ENCODE data around the gene TSC1. TPM values are rescaled to one million over a fixed set of nuclear protein-coding genes. Genes with fewer than 3 reads are reported as not detected.
"Not testable (repeated sequence)": the region's sequence is repeated elsewhere in the genome, so short reads cannot be mapped to it uniquely, and the experiment has no call there.

Gene TSC1
- total and polyA plus RNA-seq, 4 donors: 43.6 to 48.8 (median 47.3) TPM

GRCh38 chr9:132978112-132978450, 33.7 kb upstream of the TSC1 start:
- H3K27me3 ChIP-seq (ENCODE audit: control insufficient read depth, insufficient read depth, low read length): peaks cover 19% of the 10 kb centered on the region
- H3K4me3 ChIP-seq (ENCODE audit: low read depth, low read length): no peak overlapping the region
- DNase-seq (ENCODE audit: low read depth in 4 of 6, low spot score in 6 of 6): no peak
- no peak overlapping the region for H3K27ac ChIP-seq (ENCODE audit: low read depth, low read length)
- no peaks in the 10 kb centered on the region for H3K36me3 ChIP-seq (ENCODE audit: control insufficient read depth, insufficient read depth, low read length)
- H3K9me3 ChIP-seq (ENCODE audit: control insufficient read depth, insufficient read depth, low read length): no peaks in the 10 kb centered on the region
- H3K4me1 ChIP-seq (ENCODE audit: control insufficient read depth, insufficient read depth, low read length): peaks cover 11% of the 10 kb centered on the region
- 7% methylated on average over 1 of the region's 2 CpGs for WGBS (ENCODE audit: insufficient coverage)

- no peak overlapping the region for H3K4me3 ChIP-seq (ENCODE audit: low read depth, low read length)
- DNase-seq (ENCODE audit: low read depth in 4 of 6, low spot score in 6 of 6): no peak
- H3K36me3 ChIP-seq (ENCODE audit: control insufficient read depth, insufficient read depth, low read length): no peaks in the 10 kb centered on the region
- H3K4me1 ChIP-seq (ENCODE audit: control insufficient read depth, insufficient read depth, low read length): peaks cover 20% of the 10 kb centered on the region
- H3K27ac ChIP-seq (ENCODE audit: low read depth, low read length): no peak overlapping the region
- peaks cover 19% of the 10 kb centered on the region for H3K27me3 ChIP-seq (ENCODE audit: control insufficient read depth, insufficient read depth, low read length)
- no peaks in the 10 kb centered on the region for H3K9me3 ChIP-seq (ENCODE audit: control insufficient read depth, insufficient read depth, low read length)
- 100% methylated on average over 1 of the region's 3 CpGs for WGBS (ENCODE audit: insufficient coverage)
Observed at GRCh38 chr9:132976571-132976970, 32.2 kb upstream of the TSC1 start.

- no peak for DNase-seq (ENCODE audit: low read depth in 4 of 6, low spot score in 6 of 6)
- no peaks in the 10 kb centered on the region for H3K9me3 ChIP-seq (ENCODE audit: control insufficient read depth, insufficient read depth, low read length)
- WGBS (ENCODE audit: insufficient coverage): 100% methylated on average over 1 of the region's 6 CpGs
- no peak overlapping the region for H3K27ac ChIP-seq (ENCODE audit: low read depth, low read length)
- H3K4me1 ChIP-seq (ENCODE audit: control insufficient read depth, insufficient read depth, low read length): peaks cover 20% of the 10 kb centered on the region
- no peaks in the 10 kb centered on the region for H3K36me3 ChIP-seq (ENCODE audit: control insufficient read depth, insufficient read depth, low read length)
- no peak overlapping the region for H3K4me3 ChIP-seq (ENCODE audit: low read depth, low read length)
- peaks cover 19% of the 10 kb centered on the region for H3K27me3 ChIP-seq (ENCODE audit: control insufficient read depth, insufficient read depth, low read length)
Observed at GRCh38 chr9:132975961-132976360, 31.5 kb upstream of the TSC1 start.

- 80% methylated on average over 1 of the region's 5 CpGs for WGBS (ENCODE audit: insufficient coverage)
- Histone ChIP-seq H3K9me3 (ENCODE audit: control insufficient read depth, insufficient read depth, low read length) (no peaks in the 10 kb centered on the region), H3K27me3 (ENCODE audit: control insufficient read depth, insufficient read depth, low read length) (peaks cover 6% of the 10 kb centered on the region)
Observed at GRCh38 chr9:132973713-132974112, 29.3 kb upstream of the TSC1 start.

GRCh38 chr9:132973166-132973565, 28.8 kb upstream of the TSC1 start:
- DNase-seq (ENCODE audit: low read depth in 4 of 6, low spot score in 6 of 6): no peak
- Histone ChIP-seq H3K4me3 (ENCODE audit: low read depth, low read length) (no peak overlapping the region), H3K27ac (ENCODE audit: low read depth, low read length) (no peak overlapping the region), H3K4me1 (ENCODE audit: control insufficient read depth, insufficient read depth, low read length) (peaks cover 23% of the 10 kb centered on the region), H3K27me3 (ENCODE audit: control insufficient read depth, insufficient read depth, low read length) (peaks cover 1% of the 10 kb centered on the region), H3K9me3 (ENCODE audit: control insufficient read depth, insufficient read depth, low read length) (no peaks in the 10 kb centered on the region), H3K36me3 (ENCODE audit: control insufficient read depth, insufficient read depth, low read length) (no peaks in the 10 kb centered on the region)
- 88% methylated on average over 16 of the region's 18 CpGs for WGBS (ENCODE audit: insufficient coverage)

More at GRCh38 chr9:132973713-132974112, 29.3 kb upstream of the TSC1 start:
- Histone ChIP-seq H3K27ac (ENCODE audit: low read depth, low read length) (no peak overlapping the region), H3K4me3 (ENCODE audit: low read depth, low read length) (no peak overlapping the region), H3K4me1 (ENCODE audit: control insufficient read depth, insufficient read depth, low read length) (peaks cover 24% of the 10 kb centered on the region), H3K36me3 (ENCODE audit: control insufficient read depth, insufficient read depth, low read length) (no peaks in the 10 kb centered on the region)
- no peak for DNase-seq (ENCODE audit: low read depth in 4 of 6, low spot score in 6 of 6)

- H3K9me3 ChIP-seq (ENCODE audit: control insufficient read depth, insufficient read depth, low read length): no peaks in the 10 kb centered on the region
- 87% methylated on average over 12 of the region's 16 CpGs for WGBS (ENCODE audit: insufficient coverage)
- H3K36me3 ChIP-seq (ENCODE audit: control insufficient read depth, insufficient read depth, low read length): no peaks in the 10 kb centered on the region
- H3K4me1 ChIP-seq (ENCODE audit: control insufficient read depth, insufficient read depth, low read length): peaks cover 15% of the 10 kb centered on the region
- no peak overlapping the region for H3K4me3 ChIP-seq (ENCODE audit: low read depth, low read length)
- H3K27me3 ChIP-seq (ENCODE audit: control insufficient read depth, insufficient read depth, low read length): no peaks in the 10 kb centered on the region
- no peak for DNase-seq (ENCODE audit: low read depth in 4 of 6, low spot score in 6 of 6)
- no peak overlapping the region for H3K27ac ChIP-seq (ENCODE audit: low read depth, low read length)
Observed at GRCh38 chr9:132970324-132971062, 26.1 kb upstream of the TSC1 start.

GRCh38 chr9:132969783-132970182, 25.4 kb upstream of the TSC1 start:
- H3K27ac ChIP-seq (ENCODE audit: low read depth, low read length): no peak overlapping the region
- H3K9me3 ChIP-seq (ENCODE audit: control insufficient read depth, insufficient read depth, low read length): no peaks in the 10 kb centered on the region
- no peaks in the 10 kb centered on the region for H3K27me3 ChIP-seq (ENCODE audit: control insufficient read depth, insufficient read depth, low read length)
- H3K4me1 ChIP-seq (ENCODE audit: control insufficient read depth, insufficient read depth, low read length): peaks cover 15% of the 10 kb centered on the region
- H3K4me3 ChIP-seq (ENCODE audit: low read depth, low read length): no peak overlapping the region
- no CpG with 5 or more reads among the region's 7 CpGs for WGBS (ENCODE audit: insufficient coverage)
- no peaks in the 10 kb centered on the region for H3K36me3 ChIP-seq (ENCODE audit: control insufficient read depth, insufficient read depth, low read length)
- peak in 2 of 6 donors; percentile 18 to 33 for DNase-seq (ENCODE audit: low read depth in 4 of 6, low spot score in 6 of 6)

- not testable (repeated sequence) for H3K27ac ChIP-seq (ENCODE audit: low read depth, low read length); H3K9me3 ChIP-seq (ENCODE audit: control insufficient read depth, insufficient read depth, low read length); H3K27me3 ChIP-seq (ENCODE audit: control insufficient read depth, insufficient read depth, low read length); H3K36me3 ChIP-seq (ENCODE audit: control insufficient read depth, insufficient read depth, low read length); DNase-seq (ENCODE audit: low read depth in 4 of 6, low spot score in 6 of 6); H3K4me3 ChIP-seq (ENCODE audit: low read depth, low read length)
- 100% methylated on average over 2 of the region's 3 CpGs for WGBS (ENCODE audit: insufficient coverage)
- peaks cover 14% of the 10 kb centered on the region for H3K4me1 ChIP-seq (ENCODE audit: control insufficient read depth, insufficient read depth, low read length)
Observed at GRCh38 chr9:132967908-132968307, 23.5 kb upstream of the TSC1 start.

GRCh38 chr9:132965478-132965877, 21.1 kb upstream of the TSC1 start:
- no peaks in the 10 kb centered on the region for H3K9me3 ChIP-seq (ENCODE audit: control insufficient read depth, insufficient read depth, low read length)
- H3K4me1 ChIP-seq (ENCODE audit: control insufficient read depth, insufficient read depth, low read length): peaks cover 7% of the 10 kb centered on the region
- no peaks in the 10 kb centered on the region for H3K36me3 ChIP-seq (ENCODE audit: control insufficient read depth, insufficient read depth, low read length)
- 90% methylated on average over 8 of the region's 9 CpGs for WGBS (ENCODE audit: insufficient coverage)
- no peaks in the 10 kb centered on the region for H3K27me3 ChIP-seq (ENCODE audit: control insufficient read depth, insufficient read depth, low read length)
- H3K4me3 ChIP-seq (ENCODE audit: low read depth, low read length): no peak overlapping the region
- DNase-seq (ENCODE audit: low read depth in 4 of 6, low spot score in 6 of 6): no peak
- no peak overlapping the region for H3K27ac ChIP-seq (ENCODE audit: low read depth, low read length)

- WGBS (ENCODE audit: insufficient coverage): no CpG with 5 or more reads among the region's 6 CpGs
- H3K9me3 ChIP-seq (ENCODE audit: control insufficient read depth, insufficient read depth, low read length): no peaks in the 10 kb centered on the region
- H3K4me1 ChIP-seq (ENCODE audit: control insufficient read depth, insufficient read depth, low read length): no peaks in the 10 kb centered on the region
- H3K27me3 ChIP-seq (ENCODE audit: control insufficient read depth, insufficient read depth, low read length): no peaks in the 10 kb centered on the region
- no peaks in the 10 kb centered on the region for H3K36me3 ChIP-seq (ENCODE audit: control insufficient read depth, insufficient read depth, low read length)
- H3K27ac ChIP-seq (ENCODE audit: low read depth, low read length): no peak overlapping the region
- no peak overlapping the region for H3K4me3 ChIP-seq (ENCODE audit: low read depth, low read length)
- no peak for DNase-seq (ENCODE audit: low read depth in 4 of 6, low spot score in 6 of 6)
Observed at GRCh38 chr9:132961002-132961401, 16.6 kb upstream of the TSC1 start.

Data from spinal cord (tissue), 10 donors.